PC-3 (cell line): ENCODE results near the gene DCUN1D4. TPM values are rescaled to one million over a fixed set of nuclear protein-coding genes. Genes with fewer than 3 reads are reported as not detected.
A peak's percentile ranks its signal among the peaks of the same experiment; 100 is the strongest.

Experiments
- ATAC-seq: fragments of 200-7000 bp; cut with Tn5 transposase; 2 replicates; pipeline ENCODE4 v1.9.1; 2020; ENCODE audit warnings: mild to moderate bottlenecking, moderate library complexity
- BruUV-seq: library from RNA; stranded (reverse); fragments of 400-500 nt; replicated peaks from 2 replicates; lab custom pipeline; 2021; lab: Mats Ljungman, UMichigan
- CTCF ChIA-PET: fragments of 300-600 bp; sonication (Branson Sonifier 250); formaldehyde crosslinking; loops from one replicate; lab custom pipeline; 2022; ENCODE audit warnings: antibody characterized with exemption; lab: Charles Lee
- POLR2A ChIA-PET: fragments of 300-600 bp; sonication (Branson Sonifier 250); formaldehyde crosslinking; loops from one replicate; lab custom pipeline; 2022; ENCODE audit warnings: antibody characterized with exemption; ENCODE audit not compliant: unreplicated experiment; lab: Charles Lee
- DNase-seq: peaks from one replicate; pipeline ENCODE4 v3.0.0-alpha.2; 2015
- H2AFZ ChIP-seq: fragments of 300-600 bp; sonication (generic); 2 replicates; pipeline ENCODE4 v1.6.0; 2016; ENCODE audit warnings: antibody characterized with exemption, low read length
- H3F3A ChIP-seq: fragments of 300-600 bp; sonication (generic); one replicate; pipeline ENCODE4 v1.6.0; 2017; ENCODE audit warnings: antibody characterized with exemption, low read length, control low read depth, mild to moderate bottlenecking; ENCODE audit not compliant: unreplicated experiment
- H3K27ac ChIP-seq: fragments of 300-600 bp; sonication (generic); 2 replicates; pipeline ENCODE4 v1.5.1; 2016; ENCODE audit warnings: mild to moderate bottlenecking, low read length
- H3K27me3 ChIP-seq: fragments of 300-600 bp; sonication (generic); 2 replicates; pipeline ENCODE4 v1.6.1; 2016; ENCODE audit warnings: low read length, mixed read lengths
- H3K36me3 ChIP-seq: fragments of 300-600 bp; sonication (generic); 2 replicates; pipeline ENCODE4 v1.6.1; 2016; ENCODE audit warnings: low read depth, mixed run types, low read length, mixed read lengths
- H3K4me1 ChIP-seq: fragments of 300-600 bp; sonication (generic); 2 replicates; pipeline ENCODE4 v1.5.1; 2016; ENCODE audit warnings: low read length; ENCODE audit not compliant: insufficient read depth
- H3K4me2 ChIP-seq: fragments of 300-600 bp; sonication (generic); 2 replicates; pipeline ENCODE4 v1.6.0; 2016; ENCODE audit warnings: low read length
- H3K4me3 ChIP-seq: fragments of 300-600 bp; sonication (generic); 2 replicates; pipeline ENCODE4 v1.5.1; 2016; ENCODE audit warnings: mild to moderate bottlenecking, low read length, mixed read lengths
- H3K79me2 ChIP-seq: fragments of 300-600 bp; sonication (generic); 2 replicates; pipeline ENCODE4 v1.6.1; 2017; ENCODE audit warnings: low read length, mixed read lengths
- H3K9ac ChIP-seq: fragments of 300-600 bp; sonication (generic); 2 replicates; pipeline ENCODE4 v1.6.0; 2016; ENCODE audit warnings: mild to moderate bottlenecking, low read length
- H3K9me2 ChIP-seq: fragments of 300-600 bp; sonication (generic); replicated peaks from 2 replicates; pipeline ENCODE4 v1.6.1; 2016; ENCODE audit warnings: mixed run types, low read length, mixed read lengths
- H3K9me3 ChIP-seq: fragments of 300-600 bp; sonication (generic); 2 replicates; pipeline ENCODE4 v1.6.1; 2016; ENCODE audit warnings: low read length, mixed read lengths
- H4K20me1 ChIP-seq: fragments of 300-600 bp; sonication (generic); 2 replicates; pipeline ENCODE4 v1.6.1; 2016; ENCODE audit warnings: low read length, mixed read lengths
- EZH2 ChIP-seq: fragments of 300-600 bp; sonication (generic); IDR thresholded peaks from one replicate; pipeline ENCODE4 v1.6.1; 2017; ENCODE audit warnings: antibody characterized with exemption, mild to moderate bottlenecking, low read length; ENCODE audit not compliant: unreplicated experiment
- EZH2phosphoT487 ChIP-seq: fragments of 300-600 bp; sonication (generic); IDR thresholded peaks from 2 replicates; pipeline ENCODE4 v1.6.1; 2018; ENCODE audit warnings: mild to moderate bottlenecking, antibody characterized with exemption, low read length, borderline replicate concordance
- intact Hi-C: fragments of 100-400 bp; cut with micrococcal nuclease; formaldehyde crosslinking; loops from 2 replicates; pipeline ENCODE4 v1.9.0; 2023
- total RNA-seq: library from RNA; depleted of rRNA; stranded (reverse); fragments of >200 nt; gene quantifications from 2 replicates; pipeline ENCODE4 v1.2.3, GENCODE V29; 2014
- TF ChIP-seq, protein P1 (sequence below): fragments of 300-600 bp; sonication (generic); conservative IDR thresholded peaks from 2 replicates; pipeline ENCODE4 v1.5.1; 2017; ENCODE audit warnings: antibody characterized with exemption, low read depth, mild to moderate bottlenecking, low read length

Gene DCUN1D4
- total RNA-seq, 1 experiment from 2014 or later, result 44.8 TPM

GRCh38 chr4:51868449-51868847, 25.5 kb downstream of the DCUN1D4 start:
- intact Hi-C loops, result no loop called here
- Histone ChIP-seq H3K27me3 (no peaks in the 10 kb centered on the region), H3K79me2 (peaks cover 12% of the 10 kb centered on the region; the same call in 1 of the 2 replicates), H3K27ac (no peak overlapping the region), H4K20me1 (0 out of 2 replicates have a peak, but pooled peaks cover 3% of the 10 kb centered on the region), H3F3A (no peaks in the 10 kb centered on the region), H3K4me1 (peaks cover 27% of the 10 kb centered on the region), H3K9me3 (no peaks in the 10 kb centered on the region), H3K36me3 (peaks cover 67% of the 10 kb centered on the region), H2AFZ (no peak overlapping the region), H3K9me2 (no peaks in the 10 kb centered on the region), H3K9ac (no peak overlapping the region), H3K4me2 (no peak overlapping the region), H3K4me3 (no peak overlapping the region)
- ATAC-seq (peak; percentile 19; the same call in 1 of the 2 replicates), DNase-seq (no peak)
- TF ChIP-seq EZH2phosphoT487 (no peak), EZH2 (no peak)
- TF ChIP-seq, protein P1, sequence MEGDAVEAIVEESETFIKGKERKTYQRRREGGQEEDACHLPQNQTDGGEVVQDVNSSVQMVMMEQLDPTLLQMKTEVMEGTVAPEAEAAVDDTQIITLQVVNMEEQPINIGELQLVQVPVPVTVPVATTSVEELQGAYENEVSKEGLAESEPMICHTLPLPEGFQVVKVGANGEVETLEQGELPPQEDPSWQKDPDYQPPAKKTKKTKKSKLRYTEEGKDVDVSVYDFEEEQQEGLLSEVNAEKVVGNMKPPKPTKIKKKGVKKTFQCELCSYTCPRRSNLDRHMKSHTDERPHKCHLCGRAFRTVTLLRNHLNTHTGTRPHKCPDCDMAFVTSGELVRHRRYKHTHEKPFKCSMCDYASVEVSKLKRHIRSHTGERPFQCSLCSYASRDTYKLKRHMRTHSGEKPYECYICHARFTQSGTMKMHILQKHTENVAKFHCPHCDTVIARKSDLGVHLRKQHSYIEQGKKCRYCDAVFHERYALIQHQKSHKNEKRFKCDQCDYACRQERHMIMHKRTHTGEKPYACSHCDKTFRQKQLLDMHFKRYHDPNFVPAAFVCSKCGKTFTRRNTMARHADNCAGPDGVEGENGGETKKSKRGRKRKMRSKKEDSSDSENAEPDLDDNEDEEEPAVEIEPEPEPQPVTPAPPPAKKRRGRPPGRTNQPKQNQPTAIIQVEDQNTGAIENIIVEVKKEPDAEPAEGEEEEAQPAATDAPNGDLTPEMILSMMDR, result no peak
- BruUV-seq, result no TSS peak
- ChIA-PET POLR2A (interaction anchor here (0.6 kb wide), 1 partner anchor 1513 kb away, joined by 3 read pairs; no protein-coding TSS in a partner anchor), CTCF (interaction anchor here (1.8 kb wide), 1 partner anchor 26 kb away, joined by 15 read pairs; the partner anchor contains the start of gene DCUN1D4)

DNA sequence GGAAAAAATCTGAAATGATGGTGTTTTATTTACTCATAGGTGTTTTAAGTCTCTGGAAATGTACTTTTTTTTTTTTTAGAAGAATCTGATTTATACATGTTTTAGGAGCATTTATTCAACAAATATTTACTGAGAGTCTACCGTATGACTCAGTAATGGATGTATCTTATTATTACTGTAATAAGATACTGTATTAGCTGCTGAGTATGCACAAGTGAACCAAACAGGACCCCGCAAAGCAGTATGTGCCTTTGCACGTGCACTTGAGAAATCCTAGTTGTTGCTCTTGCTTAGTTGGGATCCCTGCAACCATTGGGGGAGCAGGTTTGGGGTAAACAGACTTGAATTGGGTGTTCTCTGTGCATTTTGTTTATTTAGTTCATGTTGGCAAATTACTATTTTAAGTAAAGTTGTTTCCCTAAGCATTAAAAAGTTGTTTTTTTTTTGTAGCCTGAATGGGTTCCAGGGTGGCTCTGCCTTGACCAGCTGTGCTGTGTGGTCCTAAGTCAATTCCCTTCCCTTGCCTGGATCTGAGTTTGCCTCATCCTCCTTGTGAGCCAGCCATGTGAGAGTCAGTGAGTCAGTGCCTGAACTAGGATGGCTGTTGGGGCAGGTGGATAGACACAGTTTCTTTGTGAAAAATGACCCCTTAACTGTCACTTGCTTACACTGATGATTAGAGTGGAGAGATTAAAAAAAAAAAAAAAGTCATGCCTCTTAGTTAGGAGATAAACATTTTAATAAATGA, 27.7 kb downstream of the DCUN1D4 start:
- ChIA-PET POLR2A (no interaction called here), CTCF (interaction anchor here (1.8 kb wide), 1 partner anchor 28 kb away, joined by 15 read pairs; the partner anchor contains the start of gene DCUN1D4)
- H3K27me3 ChIP-seq, result no peaks in the 10 kb centered on the region
- no peak overlapping the region for H3K9ac ChIP-seq
- DNase-seq (peak; percentile 78), ATAC-seq (peak; percentile 85)
- BruUV-seq, result no TSS peak
- intact Hi-C loops, result loop anchor here (1.0 kb wide), 2 partner anchors 26 to 39 kb away; no protein-coding TSS in a partner anchor
- H3K4me1 ChIP-seq, result peaks cover 27% of the 10 kb centered on the region
- H3K4me3 ChIP-seq, result no peak overlapping the region
- H3F3A ChIP-seq, result no peaks in the 10 kb centered on the region
- no peaks in the 10 kb centered on the region for H3K9me3 ChIP-seq
- H3K36me3 ChIP-seq, result peaks cover 67% of the 10 kb centered on the region
- H3K4me2 ChIP-seq, result peak overlapping the region; percentile 62
- 0 out of 2 replicates have a peak, but pooled peaks cover 3% of the 10 kb centered on the region for H4K20me1 ChIP-seq
- no peak for TF ChIP-seq EZH2
- TF ChIP-seq, protein P1, result no peak
- no peak for TF ChIP-seq EZH2phosphoT487
- H3K27ac ChIP-seq, result peak overlapping the region; percentile 57
- no peaks in the 10 kb centered on the region for H3K9me2 ChIP-seq
- peaks cover 12% of the 10 kb centered on the region; the same call in 1 of the 2 replicates for H3K79me2 ChIP-seq
- H2AFZ ChIP-seq, result no peak overlapping the region
